Subcutaneous abdominal adipose tissue (tissue), 5 donors: ENCODE measurements around the gene ACOT8.

Source experiments
- H3K27ac ChIP-seq: one replicate; pipeline ENCODE4 v1.7.0; 2013; ENCODE audit warnings: low read depth, mild to moderate bottlenecking, inconsistent platforms, low read length, moderate library complexity
- H3K27me3 ChIP-seq, 5 donors: one replicate each; pipeline ENCODE4 v1.7.0; 2013; ENCODE audit warnings: low read length in 5 of 5, inconsistent platforms in 1 of 5; ENCODE audit not compliant: control insufficient read depth in 5 of 5, insufficient read depth in 4 of 5
- H3K36me3 ChIP-seq, 5 donors: one replicate each; pipeline ENCODE4 v1.7.0; 2013; ENCODE audit warnings: low read length in 5 of 5; ENCODE audit not compliant: control insufficient read depth in 5 of 5, insufficient read depth in 5 of 5
- H3K4me1 ChIP-seq, 5 donors: one replicate each; pipeline ENCODE4 v1.7.0; 2013; ENCODE audit warnings: low read length in 5 of 5, mild to moderate bottlenecking in 3 of 5, moderate library complexity in 1 of 5; ENCODE audit not compliant: control insufficient read depth in 5 of 5, insufficient read depth in 5 of 5
- H3K4me3 ChIP-seq, 5 donors: one replicate each; pipeline ENCODE4 v1.7.0; 2013; ENCODE audit warnings: low read length in 5 of 5, low read depth in 1 of 5
- H3K9ac ChIP-seq, 5 donors: one replicate each; pipeline ENCODE4 v1.7.0; 2013; ENCODE audit warnings: low read length in 5 of 5, mild to moderate bottlenecking in 4 of 5, moderate library complexity in 3 of 5
- H3K9me3 ChIP-seq, 5 donors: one replicate each; pipeline ENCODE4 v1.7.0; 2013; ENCODE audit warnings: low read length in 5 of 5; ENCODE audit not compliant: control insufficient read depth in 5 of 5
- donor health status: healthy.
- donor health status: healthy.
- donor health status: healthy.
- donor health status: healthy.
- donor health status: healthy.

Gene ACOT8

GRCh38 chr20:45872626-45873025 lies 15.4 kb upstream of the ACOT8 start:
- no peak overlapping the region for H3K9ac ChIP-seq
- H3K27me3 ChIP-seq = no peaks in the 10 kb centered on the region
- peaks cover 0 to 16% (median 15%) of the 10 kb centered on the region in 5 donors for H3K36me3 ChIP-seq
- no peaks in the 10 kb centered on the region for H3K9me3 ChIP-seq
- no peak overlapping the region for H3K27ac ChIP-seq
- H3K4me3 ChIP-seq = no peak overlapping the region
- H3K4me1 ChIP-seq = no peaks in the 10 kb centered on the region

GRCh38 chr20:45867819-45868176 lies 10.6 kb upstream of the ACOT8 start:
- Histone ChIP-seq H3K4me3 (no peak overlapping the region), H3K4me1 (no peaks in the 10 kb centered on the region), H3K27me3 (no peaks in the 10 kb centered on the region), H3K9ac (no peak overlapping the region), H3K27ac (no peak overlapping the region), H3K9me3 (no peaks in the 10 kb centered on the region), H3K36me3 (peaks cover 0 to 5% (median 3%) of the 10 kb centered on the region in 5 donors)

- Histone ChIP-seq H3K9me3 (no peaks in the 10 kb centered on the region), H3K27me3 (no peaks in the 10 kb centered on the region), H3K4me3 (no peak overlapping the region), H3K9ac (no peak overlapping the region), H3K27ac (no peak overlapping the region), H3K36me3 (no peaks in the 10 kb centered on the region), H3K4me1 (no peaks in the 10 kb centered on the region)
These were observed 10.1 kb upstream of the ACOT8 start for GRCh38 chr20:45867136-45867818.

- Histone ChIP-seq H3K27ac (no peak overlapping the region), H3K4me1 (no peaks in the 10 kb centered on the region), H3K9ac (no peak overlapping the region)
These were observed 9.3 kb upstream of the ACOT8 start for GRCh38 chr20:45866454-45866853.

GRCh38 chr20:45863543-45864470 lies 6.6 kb upstream of the ACOT8 start:
- H3K9ac ChIP-seq = no peak overlapping the region
- H3K4me1 ChIP-seq = no peaks in the 10 kb centered on the region
- no peak overlapping the region for H3K27ac ChIP-seq
- no peak overlapping the region for H3K4me3 ChIP-seq
- H3K27me3 ChIP-seq = no peaks in the 10 kb centered on the region
- H3K36me3 ChIP-seq = peaks cover 0 to 3% (median 0%) of the 10 kb centered on the region in 5 donors
- H3K9me3 ChIP-seq = no peaks in the 10 kb centered on the region

More at GRCh38 chr20:45866454-45866853, 9.3 kb upstream of the ACOT8 start:
- Histone ChIP-seq H3K27me3 (no peaks in the 10 kb centered on the region), H3K9me3 (no peaks in the 10 kb centered on the region), H3K36me3 (no peaks in the 10 kb centered on the region), H3K4me3 (no peak overlapping the region)

GRCh38 chr20:45861221-45862075 lies 4.3 kb upstream of the ACOT8 start:
- Histone ChIP-seq H3K4me3 (no peak overlapping the region), H3K9me3 (no peaks in the 10 kb centered on the region), H3K36me3 (peaks cover 0 to 3% (median 0%) of the 10 kb centered on the region in 5 donors), H3K9ac (no peak overlapping the region), H3K27me3 (no peaks in the 10 kb centered on the region), H3K27ac (no peak overlapping the region), H3K4me1 (peaks cover 0 to 18% (median 15%) of the 10 kb centered on the region in 5 donors)

GRCh38 chr20:45860560-45861220 lies 3.5 kb upstream of the ACOT8 start:
- no peak overlapping the region for H3K27ac ChIP-seq
- peaks cover 0 to 3% (median 0%) of the 10 kb centered on the region in 5 donors for H3K36me3 ChIP-seq
- no peak overlapping the region for H3K9ac ChIP-seq
- H3K27me3 ChIP-seq = no peaks in the 10 kb centered on the region
- H3K4me1 ChIP-seq = peaks cover 0 to 26% (median 23%) of the 10 kb centered on the region in 5 donors
- no peaks in the 10 kb centered on the region for H3K9me3 ChIP-seq
- H3K4me3 ChIP-seq = no peak overlapping the region

GRCh38 chr20:45859916-45860315 lies 2.7 kb upstream of the ACOT8 start:
- H3K9ac ChIP-seq = no peak overlapping the region
- peaks cover 0 to 32% (median 29%) of the 10 kb centered on the region in 5 donors for H3K4me1 ChIP-seq
- H3K36me3 ChIP-seq = peaks cover 0 to 5% (median under 1%) of the 10 kb centered on the region in 5 donors
- H3K9me3 ChIP-seq = no peaks in the 10 kb centered on the region
- H3K27ac ChIP-seq = no peak overlapping the region
- no peaks in the 10 kb centered on the region for H3K27me3 ChIP-seq
- no peak overlapping the region for H3K4me3 ChIP-seq

- peak overlapping the region; percentile 89 to 99 (median 97) for H3K4me3 ChIP-seq
- peak overlapping the region; percentile 83 for H3K27ac ChIP-seq
- H3K4me1 ChIP-seq = peaks cover 0 to 38% (median 32%) of the 10 kb centered on the region in 5 donors
- H3K27me3 ChIP-seq = no peaks in the 10 kb centered on the region
- peaks cover 2 to 20% (median 9%) of the 10 kb centered on the region in 5 donors for H3K36me3 ChIP-seq
- H3K9me3 ChIP-seq = no peaks in the 10 kb centered on the region
- H3K9ac ChIP-seq = peak overlapping the region; percentile 63 to 91 (median 82)
These were observed 657 bp upstream of the ACOT8 start for GRCh38 chr20:45857882-45858216.
